Esophagus muscularis mucosa (tissue), 4 donors: ENCODE measurements around the gene PTAFR.

Experiments
- EP300 ChIP-seq: sonication (generic); formaldehyde crosslinking; IDR thresholded peaks from one replicate; pipeline ENCODE4 v1.6.1; 2017; ENCODE audit warnings: antibody characterized with exemption
- POLR2A ChIP-seq: fragments of 450-650 bp; IDR thresholded peaks from one replicate; pipeline ENCODE4 v1.6.1; 2017; ENCODE audit warnings: antibody characterized with exemption, moderate library complexity, mild to moderate bottlenecking, low read depth
- POLR2AphosphoS5 ChIP-seq, 2 donors: sonication (generic); formaldehyde crosslinking; IDR thresholded peaks; one replicate each; pipeline ENCODE4 v1.6.1; 2017; ENCODE audit warnings: antibody characterized with exemption in 2 of 2
- TF ChIP-seq, protein P1 (sequence below), 3 experiments: fragments of 200-600 bp in 2 of 3; fragments of 450-650 bp in 1 of 3; sonication (generic) in 2 of 3; IDR thresholded peaks; one replicate each; pipeline ENCODE4 v1.5.1; 2017 to 2019; ENCODE audit warnings: antibody characterized with exemption in 3 of 3, mild to moderate bottlenecking in 2 of 3, moderate library complexity in 1 of 3

DNA sequence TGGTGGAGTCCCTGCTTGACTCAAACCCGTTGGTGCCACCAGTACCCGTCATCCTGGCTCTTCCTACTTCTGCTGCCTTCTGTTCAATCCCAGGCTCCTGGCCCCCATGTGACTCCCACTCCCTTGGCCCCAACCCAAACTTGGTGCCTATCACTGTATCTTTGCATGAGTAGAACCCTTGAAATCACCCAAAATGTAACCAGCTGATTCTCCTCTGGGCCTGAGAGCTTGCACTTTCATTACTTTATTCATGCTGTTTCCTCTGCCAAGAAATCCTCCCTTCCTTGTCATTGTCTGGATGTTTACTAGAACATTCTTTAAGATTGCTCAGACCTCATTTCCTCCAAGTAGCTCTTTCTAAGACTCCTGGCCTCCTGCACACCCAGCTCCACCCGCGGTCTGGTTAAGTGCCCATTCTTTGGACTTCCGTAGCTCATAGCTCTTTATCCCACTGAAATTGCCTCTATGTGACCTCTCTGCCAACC lies 15.7 kb downstream of the PTAFR start:
- TF ChIP-seq, protein P1, sequence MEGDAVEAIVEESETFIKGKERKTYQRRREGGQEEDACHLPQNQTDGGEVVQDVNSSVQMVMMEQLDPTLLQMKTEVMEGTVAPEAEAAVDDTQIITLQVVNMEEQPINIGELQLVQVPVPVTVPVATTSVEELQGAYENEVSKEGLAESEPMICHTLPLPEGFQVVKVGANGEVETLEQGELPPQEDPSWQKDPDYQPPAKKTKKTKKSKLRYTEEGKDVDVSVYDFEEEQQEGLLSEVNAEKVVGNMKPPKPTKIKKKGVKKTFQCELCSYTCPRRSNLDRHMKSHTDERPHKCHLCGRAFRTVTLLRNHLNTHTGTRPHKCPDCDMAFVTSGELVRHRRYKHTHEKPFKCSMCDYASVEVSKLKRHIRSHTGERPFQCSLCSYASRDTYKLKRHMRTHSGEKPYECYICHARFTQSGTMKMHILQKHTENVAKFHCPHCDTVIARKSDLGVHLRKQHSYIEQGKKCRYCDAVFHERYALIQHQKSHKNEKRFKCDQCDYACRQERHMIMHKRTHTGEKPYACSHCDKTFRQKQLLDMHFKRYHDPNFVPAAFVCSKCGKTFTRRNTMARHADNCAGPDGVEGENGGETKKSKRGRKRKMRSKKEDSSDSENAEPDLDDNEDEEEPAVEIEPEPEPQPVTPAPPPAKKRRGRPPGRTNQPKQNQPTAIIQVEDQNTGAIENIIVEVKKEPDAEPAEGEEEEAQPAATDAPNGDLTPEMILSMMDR (IDR thresholded peaks at IDR 0.05): no peak
- TF ChIP-seq POLR2AphosphoS5 (IDR thresholded peaks at IDR 0.05) (peak; percentile 10 to 58), POLR2A (no peak), EP300 (no peak)
